Ureter (tissue), 1 donor: Measurements from ENCODE around the gene PRR36. TPM values are rescaled to one million over a fixed set of nuclear protein-coding genes. Genes with fewer than 3 reads are reported as not detected.
"Not testable (repeated sequence)": the region's sequence is repeated elsewhere in the genome, so short reads cannot be mapped to it uniquely, and the experiment has no call there.

ENCODE experiments used
- DNase-seq: peaks from one replicate; pipeline ENCODE4 v3.0.0-alpha.2; 2020; ENCODE audit warnings: low spot score
- total RNA-seq: library from RNA; stranded (reverse); gene quantifications from one replicate; pipeline ENCODE4 v1.2.4, GENCODE V29; 2023
- donor health status: DM: yes; HTN: yes; CAD: no.

The PRR36 gene
- total RNA-seq, result 2.0 TPM

GRCh38 chr19:7874076-7874896 lies at the start of gene PRR36:
TSS of gene PRR36 (minus strand) at chr19:7874390. CDS start at chr19:7873689, 701 bp downstream.
- DNase-seq, result no peak

GRCh38 chr19:7923295-7924191 lies 49.4 kb upstream of the PRR36 start:
- no peak for DNase-seq

- no peak for DNase-seq
These were observed 48.6 kb upstream of the PRR36 start for GRCh38 chr19:7922836-7923195.

- peak; percentile 56 for DNase-seq
These were observed 48.0 kb upstream of the PRR36 start for GRCh38 chr19:7921967-7922835.

- DNase-seq, result peak; percentile 53
These were observed 47.2 kb upstream of the PRR36 start for GRCh38 chr19:7921302-7921966.

GRCh38 chr19:7920519-7921301 lies 46.5 kb upstream of the PRR36 start:
- DNase-seq, result peak; percentile 100

GRCh38 chr19:7919610-7920518 lies 45.7 kb upstream of the PRR36 start, which contains the start of gene SNAPC2:
TSS of gene SNAPC2 (plus strand) at chr19:7920338. CDS start at chr19:7920367, 29 bp downstream.
- DNase-seq, result peak; percentile 97

GRCh38 chr19:7918615-7919421 lies 44.6 kb upstream of the PRR36 start:
- DNase-seq, result peak; percentile 57

- DNase-seq, result not testable (repeated sequence)
These were observed 43.9 kb upstream of the PRR36 start for GRCh38 chr19:7918062-7918614.

- no peak for DNase-seq
These were observed 43.3 kb upstream of the PRR36 start for GRCh38 chr19:7917267-7918061.

GRCh38 chr19:7916955-7917266 lies 42.7 kb upstream of the PRR36 start:
- no peak for DNase-seq

GRCh38 chr19:7916103-7916954 lies 42.1 kb upstream of the PRR36 start:
- DNase-seq, result no peak

GRCh38 chr19:7915250-7916102 lies 41.3 kb upstream of the PRR36 start:
- DNase-seq, result no peak

GRCh38 chr19:7914598-7915045 lies 40.4 kb upstream of the PRR36 start, which contains the start of gene TGFBR3L:
TSS of gene TGFBR3L (plus strand) at chr19:7914830.
- no peak for DNase-seq

GRCh38 chr19:7914099-7914498 lies 39.9 kb upstream of the PRR36 start:
- DNase-seq, result no peak
